Skeletal muscle satellite cell (primary cell): ENCODE results near the gene HIVEP3.
A peak's percentile ranks its signal among the peaks of the same experiment; 100 is the strongest.

Experiments
- H3K27me3 ChIP-seq: 2 replicates; pipeline ENCODE4 v1.7.0; 2013; ENCODE audit warnings: low read length; ENCODE audit not compliant: control insufficient read depth, insufficient read depth
- H3K36me3 ChIP-seq: 2 replicates; pipeline ENCODE4 v1.7.0; 2013; ENCODE audit warnings: mild to moderate bottlenecking, control low read depth, low read length; ENCODE audit not compliant: insufficient read depth
- H3K4me1 ChIP-seq: 2 replicates; pipeline ENCODE4 v1.7.0; 2013; ENCODE audit warnings: low read length; ENCODE audit not compliant: control insufficient read depth, insufficient read depth
- H3K4me2 ChIP-seq: 2 replicates; pipeline ENCODE4 v1.7.0; 2013; ENCODE audit warnings: mild to moderate bottlenecking, low read length
- H3K4me3 ChIP-seq: 2 replicates; pipeline ENCODE4 v1.7.0; 2013; ENCODE audit warnings: low read length
- H3K9ac ChIP-seq: 2 replicates; pipeline ENCODE4 v1.7.0; 2013; ENCODE audit warnings: mild to moderate bottlenecking, low read depth, low read length, moderate library complexity
- H3K9me3 ChIP-seq: replicated peaks from 2 replicates; pipeline ENCODE4 v1.7.0; 2013; ENCODE audit warnings: mild to moderate bottlenecking, control low read depth, low read length

The HIVEP3 gene

DNA sequence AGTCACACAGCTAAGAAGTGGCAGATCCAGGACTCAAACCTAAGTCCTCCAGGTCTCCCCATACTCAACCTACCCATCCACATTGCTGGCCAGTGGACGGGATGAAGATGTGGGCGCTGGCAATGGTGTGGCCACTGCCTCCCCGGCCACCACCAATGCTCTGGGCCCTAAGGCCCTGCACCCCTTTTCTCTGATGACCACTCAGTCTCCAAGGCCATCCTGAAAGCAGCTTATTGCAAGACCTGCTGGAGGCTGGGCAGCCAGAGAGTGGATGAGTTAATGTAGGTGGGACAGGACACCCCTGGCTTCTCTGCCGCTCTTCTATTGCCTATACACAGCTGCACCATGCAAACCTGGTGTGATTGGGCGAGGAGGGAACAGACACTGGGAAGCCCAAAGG lies 178.7 kb downstream of the HIVEP3 start:
- H3K4me1 ChIP-seq = peaks cover 47% of the 10 kb centered on the region
- no peak overlapping the region for H3K4me3 ChIP-seq
- H3K4me2 ChIP-seq = no peak overlapping the region
- H3K9me3 ChIP-seq = no peaks in the 10 kb centered on the region
- H3K36me3 ChIP-seq = no peaks in the 10 kb centered on the region
- no peaks in the 10 kb centered on the region for H3K27me3 ChIP-seq
- no peak overlapping the region for H3K9ac ChIP-seq

DNA sequence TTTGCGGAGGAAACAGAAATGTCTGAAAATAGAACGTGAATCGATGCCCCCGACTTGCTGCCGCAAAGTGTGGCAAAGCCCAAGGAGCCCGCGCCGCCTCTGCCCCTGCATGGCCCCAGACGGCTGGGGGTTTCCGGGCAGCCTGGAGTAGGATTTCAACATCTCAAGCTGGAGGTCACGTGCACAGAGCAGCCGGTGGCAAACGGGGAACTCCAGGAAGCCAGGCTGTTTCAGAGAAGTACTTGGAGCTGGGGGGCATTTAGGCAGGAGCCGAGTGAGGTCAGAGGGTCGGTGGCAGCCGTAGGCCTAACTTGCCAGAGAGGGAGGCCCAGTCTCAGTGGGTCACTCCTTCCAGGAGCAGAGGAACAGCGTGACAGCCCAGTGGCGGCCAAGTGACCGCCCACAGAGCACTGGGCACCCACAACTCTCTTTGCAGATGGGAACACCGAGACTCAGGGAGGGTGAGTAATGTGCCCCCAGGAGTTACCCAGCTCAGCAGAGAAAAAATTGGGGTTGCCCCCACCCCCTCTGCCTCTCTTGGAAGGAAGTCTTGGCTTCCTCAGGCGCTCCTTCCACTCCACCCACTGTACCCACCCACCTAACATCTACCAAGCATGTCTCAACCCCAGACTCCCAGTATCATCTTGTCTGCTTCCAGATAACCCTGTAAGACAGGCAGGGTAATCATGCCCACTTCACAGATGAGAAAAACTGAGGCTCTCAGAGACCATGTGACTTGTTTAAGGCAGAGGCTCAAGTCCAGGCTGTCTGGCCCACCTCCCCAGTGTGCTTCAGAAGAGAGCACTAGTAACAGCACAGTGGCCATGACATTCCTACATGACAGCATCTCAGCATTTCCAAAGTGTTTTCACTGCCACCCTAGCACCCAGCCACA lies 179.4 kb downstream of the HIVEP3 start:
- Histone ChIP-seq H3K9me3 (no peaks in the 10 kb centered on the region), H3K36me3 (no peaks in the 10 kb centered on the region), H3K4me2 (peak overlapping the region; percentile 63), H3K4me1 (peaks cover 47% of the 10 kb centered on the region), H3K9ac (peak overlapping the region; percentile 68), H3K27me3 (no peaks in the 10 kb centered on the region), H3K4me3 (peak overlapping the region; percentile 46)

DNA sequence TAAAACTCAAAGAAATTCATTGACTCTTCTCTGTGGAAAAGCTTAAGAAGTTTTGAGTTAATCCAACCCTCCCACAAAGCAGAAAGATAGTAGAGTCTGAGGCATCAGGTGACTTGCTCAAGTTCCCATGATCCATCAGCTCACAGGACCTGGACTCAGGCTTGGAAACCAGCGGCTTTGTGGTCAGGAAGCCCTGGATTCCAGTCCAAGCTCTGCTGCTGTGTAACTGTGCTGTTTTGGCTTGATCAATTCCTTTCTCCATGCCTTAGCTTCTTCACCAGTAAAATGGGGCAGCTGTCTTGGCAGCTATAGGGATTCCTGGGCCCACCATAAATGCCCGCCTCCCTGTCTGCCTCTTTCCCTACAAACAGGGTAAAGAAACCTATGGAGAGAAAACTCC lies 180.2 kb downstream of the HIVEP3 start:
- Histone ChIP-seq H3K9me3 (no peaks in the 10 kb centered on the region), H3K9ac (peak overlapping the region; percentile 68), H3K4me2 (peak overlapping the region; percentile 63), H3K36me3 (no peaks in the 10 kb centered on the region), H3K4me3 (peak overlapping the region; percentile 46), H3K4me1 (peaks cover 43% of the 10 kb centered on the region), H3K27me3 (peaks cover 2% of the 10 kb centered on the region)

DNA sequence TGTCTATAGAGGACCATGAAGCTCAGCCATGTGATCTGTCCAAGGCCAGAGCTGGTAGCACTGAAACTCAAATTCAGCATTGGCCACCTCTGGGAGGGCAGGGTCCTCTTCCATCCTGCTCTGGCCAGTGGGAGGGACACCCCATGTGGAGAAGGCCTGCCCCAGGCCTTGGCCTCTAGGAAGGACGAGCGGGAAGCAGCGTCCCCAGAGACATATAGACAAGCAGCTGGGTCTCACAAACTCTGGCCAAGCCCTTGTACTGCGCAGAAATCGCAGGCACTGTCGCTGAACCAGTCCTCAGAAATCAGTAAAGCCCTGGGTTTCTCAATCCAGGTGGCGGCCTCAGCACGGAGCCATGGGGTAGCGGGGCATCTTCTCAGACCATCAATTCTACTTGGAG lies 180.7 kb downstream of the HIVEP3 start:
- Histone ChIP-seq H3K9ac (no peak overlapping the region), H3K4me2 (no peak overlapping the region), H3K9me3 (no peaks in the 10 kb centered on the region), H3K4me3 (no peak overlapping the region), H3K4me1 (peaks cover 39% of the 10 kb centered on the region), H3K36me3 (no peaks in the 10 kb centered on the region), H3K27me3 (peaks cover 4% of the 10 kb centered on the region)

DNA sequence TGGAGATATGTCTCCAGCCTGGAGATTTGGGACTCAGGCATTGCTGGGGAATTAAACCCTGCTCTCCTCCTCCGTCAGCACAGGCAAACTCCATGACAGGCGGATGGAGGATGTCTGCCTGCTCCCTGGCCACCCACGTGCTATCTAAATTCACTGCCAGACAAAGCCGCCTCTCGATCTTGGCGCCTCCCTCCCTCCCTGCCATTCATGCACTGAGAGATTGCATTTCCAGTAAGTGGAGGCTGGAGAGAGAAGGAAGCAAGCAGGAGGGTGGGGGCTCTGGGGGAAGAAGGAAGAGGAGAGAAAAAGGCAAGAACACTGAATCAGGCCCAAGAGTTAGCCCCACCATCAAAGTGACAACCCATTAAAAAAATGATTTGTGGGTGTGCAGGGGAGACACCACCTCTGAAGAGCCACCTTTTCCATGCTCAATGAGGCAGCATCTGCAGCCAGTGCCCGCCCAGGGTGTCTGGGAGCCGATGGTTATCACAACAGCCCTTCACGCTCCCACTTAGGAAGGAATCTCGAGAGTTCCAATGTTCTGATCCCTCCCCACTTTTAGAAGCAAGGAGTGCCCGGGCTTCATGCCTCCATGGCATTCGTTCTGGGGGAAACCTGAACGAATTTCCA lies 183.0 kb downstream of the HIVEP3 start:
- Histone ChIP-seq H3K9ac (no peak overlapping the region), H3K27me3 (peaks cover 4% of the 10 kb centered on the region), H3K4me2 (no peak overlapping the region), H3K4me1 (peaks cover 17% of the 10 kb centered on the region), H3K4me3 (no peak overlapping the region), H3K36me3 (no peaks in the 10 kb centered on the region), H3K9me3 (no peaks in the 10 kb centered on the region)

DNA sequence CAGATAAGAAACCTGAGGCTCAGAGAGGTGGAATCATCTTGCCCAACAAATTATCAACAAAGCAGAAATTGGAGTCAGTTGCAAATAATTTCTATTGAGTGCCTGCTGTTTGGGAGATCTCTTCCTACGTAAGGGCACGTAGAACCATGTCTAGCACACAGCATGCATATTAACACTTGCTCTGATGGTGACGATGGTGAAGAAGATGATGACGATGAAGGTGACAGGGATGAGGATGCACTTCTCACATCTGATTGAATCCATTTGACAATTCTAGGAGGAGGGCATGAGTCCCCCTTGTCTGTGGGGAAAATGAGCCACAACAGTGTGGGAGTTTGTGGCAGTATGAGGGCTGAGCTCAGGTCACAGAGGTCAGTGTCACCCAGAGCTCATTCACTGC lies 183.6 kb downstream of the HIVEP3 start:
- no peak overlapping the region for H3K9ac ChIP-seq
- H3K9me3 ChIP-seq = no peaks in the 10 kb centered on the region
- peaks cover 14% of the 10 kb centered on the region for H3K4me1 ChIP-seq
- peaks cover 4% of the 10 kb centered on the region for H3K27me3 ChIP-seq
- H3K4me2 ChIP-seq = no peak overlapping the region
- no peaks in the 10 kb centered on the region for H3K36me3 ChIP-seq
- H3K4me3 ChIP-seq = no peak overlapping the region

DNA sequence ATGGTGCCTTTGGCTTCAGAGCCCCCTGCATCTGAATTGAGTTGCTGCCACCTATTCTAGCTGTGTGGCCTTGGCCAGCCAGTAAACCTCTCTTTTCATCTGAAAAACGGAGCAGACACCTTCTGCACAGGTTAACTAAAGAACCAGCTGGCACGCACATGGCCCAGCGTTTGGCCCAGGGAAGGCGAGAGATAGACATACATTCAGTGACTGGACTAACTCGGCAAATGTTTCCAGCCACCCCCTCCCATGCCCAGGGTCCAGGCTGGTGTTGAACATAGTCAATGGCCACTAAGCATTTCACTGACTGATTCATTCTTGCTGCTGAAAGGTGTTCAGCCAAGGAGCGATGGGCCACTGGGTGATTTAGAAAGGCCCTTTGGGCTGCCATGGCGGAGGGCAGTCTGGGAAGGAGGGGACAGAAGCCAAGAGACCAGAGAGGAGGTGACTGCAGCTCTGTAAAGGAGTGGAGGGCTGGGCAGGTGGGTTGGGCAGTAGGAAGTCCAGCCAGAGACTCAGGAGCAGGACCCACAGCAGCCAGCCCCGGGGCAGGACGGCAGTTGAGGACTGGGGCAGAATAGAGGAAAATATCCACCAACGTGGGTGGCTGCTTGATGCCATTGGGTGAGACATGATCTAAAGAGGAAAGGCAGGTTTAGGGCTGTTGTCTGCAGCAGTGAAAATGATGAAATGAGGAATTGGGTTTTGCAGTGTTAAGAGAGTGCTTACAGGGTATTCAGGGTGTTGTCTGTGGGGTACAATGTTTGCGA lies 184.3 kb downstream of the HIVEP3 start:
- no peaks in the 10 kb centered on the region for H3K36me3 ChIP-seq
- H3K27me3 ChIP-seq = peaks cover 6% of the 10 kb centered on the region
- H3K9me3 ChIP-seq = no peaks in the 10 kb centered on the region
- H3K4me2 ChIP-seq = no peak overlapping the region
- no peak overlapping the region for H3K9ac ChIP-seq
- H3K4me3 ChIP-seq = no peak overlapping the region
- peaks cover 11% of the 10 kb centered on the region for H3K4me1 ChIP-seq

GRCh38 chr1:41733725-41734124 lies 185.0 kb downstream of the HIVEP3 start:
- Histone ChIP-seq H3K4me2 (no peak overlapping the region), H3K9ac (no peak overlapping the region), H3K4me3 (no peak overlapping the region), H3K36me3 (no peaks in the 10 kb centered on the region), H3K9me3 (no peaks in the 10 kb centered on the region), H3K4me1 (peaks cover 5% of the 10 kb centered on the region), H3K27me3 (peaks cover 9% of the 10 kb centered on the region)

- peaks cover 6% of the 10 kb centered on the region for H3K4me1 ChIP-seq
- H3K27me3 ChIP-seq = peaks cover 14% of the 10 kb centered on the region
These were observed 185.7 kb downstream of the HIVEP3 start for GRCh38 chr1:41733021-41733420.

DNA sequence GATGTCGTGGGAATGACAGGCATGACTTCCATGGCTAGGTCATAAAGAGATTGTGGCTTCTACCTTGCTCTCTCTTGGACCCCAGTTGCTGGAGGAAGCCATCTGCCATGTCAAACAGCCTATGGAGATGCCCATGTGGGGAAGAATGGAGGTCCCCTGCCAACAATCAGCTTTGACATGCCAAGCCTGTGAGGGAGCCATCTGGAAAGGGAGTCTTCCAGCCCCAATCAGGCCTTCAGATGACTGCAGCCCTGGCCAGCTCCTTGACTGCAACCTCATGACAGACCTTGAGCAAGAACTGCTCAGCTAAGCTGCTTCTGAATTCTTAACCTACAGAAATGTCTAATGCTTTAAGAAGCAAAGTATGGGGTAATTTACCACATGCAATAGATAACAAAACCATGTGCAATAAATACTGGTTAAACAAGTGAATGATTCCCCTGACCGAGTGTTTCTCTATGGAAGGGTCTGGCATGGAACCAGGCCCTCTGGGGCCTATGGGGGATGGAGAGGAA lies 187.1 kb downstream of the HIVEP3 start:
- Histone ChIP-seq H3K9ac (no peak overlapping the region), H3K4me3 (no peak overlapping the region), H3K4me1 (peaks cover 6% of the 10 kb centered on the region), H3K36me3 (no peaks in the 10 kb centered on the region), H3K27me3 (peaks cover 14% of the 10 kb centered on the region), H3K4me2 (no peak overlapping the region), H3K9me3 (no peaks in the 10 kb centered on the region)

More at GRCh38 chr1:41733021-41733420, 185.7 kb downstream of the HIVEP3 start:
- H3K4me3 ChIP-seq = no peak overlapping the region
- no peak overlapping the region for H3K4me2 ChIP-seq
- no peaks in the 10 kb centered on the region for H3K9me3 ChIP-seq
- no peaks in the 10 kb centered on the region for H3K36me3 ChIP-seq
- H3K9ac ChIP-seq = no peak overlapping the region

DNA sequence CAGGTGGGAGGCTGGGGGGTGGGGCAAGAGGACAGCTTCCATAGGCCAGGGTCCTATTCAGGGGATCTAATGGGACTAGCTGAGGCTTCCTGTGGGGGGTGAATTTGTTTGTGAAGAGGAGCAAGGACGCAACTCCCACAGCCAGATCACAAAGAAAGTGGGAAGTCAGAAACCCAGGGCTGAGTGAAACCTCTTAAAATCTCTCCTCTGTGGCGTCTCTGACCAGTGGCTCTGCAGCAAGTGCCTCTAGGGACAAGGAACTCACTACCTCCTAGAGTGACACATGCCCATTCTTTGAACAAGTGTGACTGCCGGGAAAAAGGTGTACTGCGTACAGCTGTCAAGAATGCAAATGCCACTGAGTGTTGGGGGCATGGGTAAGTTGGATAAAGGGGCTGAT lies 187.9 kb downstream of the HIVEP3 start:
- Histone ChIP-seq H3K4me3 (no peak overlapping the region), H3K4me1 (peaks cover 6% of the 10 kb centered on the region), H3K9ac (no peak overlapping the region), H3K36me3 (no peaks in the 10 kb centered on the region), H3K4me2 (no peak overlapping the region), H3K9me3 (no peaks in the 10 kb centered on the region), H3K27me3 (peaks cover 14% of the 10 kb centered on the region)
